AG09309 (cell line): ENCODE results near the gene CEP78.

Experiments
- DNase-seq: peaks from one replicate; pipeline ENCODE4 v3.0.0-alpha.2; 2010; ENCODE audit warnings: low read depth
- H3K4me3 ChIP-seq: 2 replicates; pipeline ENCODE4 v1.5.1; 2011; ENCODE audit warnings: mild to moderate bottlenecking, low read depth, low read length, moderate library complexity; ENCODE audit not compliant: control insufficient read depth
- CTCF ChIP-seq: IDR thresholded peaks from 2 replicates; pipeline ENCODE4 v1.5.1; 2011; ENCODE audit warnings: mild to moderate bottlenecking, low read depth, low read length, inconsistent platforms; ENCODE audit not compliant: insufficient read depth, control insufficient read depth; ENCODE audit errors: missing control alignments

The CEP78 gene

GRCh38 chr9:78262655-78263054, 26.8 kb downstream of the CEP78 start:
- DNase-seq = no peak
- no peak for TF ChIP-seq CTCF
- H3K4me3 ChIP-seq = no peak overlapping the region

GRCh38 chr9:78267889-78268288, 32.0 kb downstream of the CEP78 start:
- no peak overlapping the region for H3K4me3 ChIP-seq
- TF ChIP-seq CTCF = no peak
- no peak for DNase-seq

- no peak for DNase-seq
- no peak overlapping the region for H3K4me3 ChIP-seq
- no peak for TF ChIP-seq CTCF
These were observed 33.9 kb downstream of the CEP78 start for GRCh38 chr9:78269784-78270183.

GRCh38 chr9:78272307-78272706, 36.4 kb downstream of the CEP78 start:
- H3K4me3 ChIP-seq = no peak overlapping the region
- no peak for DNase-seq
- TF ChIP-seq CTCF = no peak

- DNase-seq = no peak
- TF ChIP-seq CTCF = no peak
- H3K4me3 ChIP-seq = no peak overlapping the region
These were observed 37.9 kb downstream of the CEP78 start for GRCh38 chr9:78273761-78274160.

GRCh38 chr9:78278177-78278777, 42.4 kb downstream of the CEP78 start:
- peak; percentile 71 for DNase-seq
- no peak for TF ChIP-seq CTCF
- H3K4me3 ChIP-seq = no peak overlapping the region

- DNase-seq = no peak
- TF ChIP-seq CTCF = no peak
- H3K4me3 ChIP-seq = no peak overlapping the region
These were observed 42.9 kb downstream of the CEP78 start for GRCh38 chr9:78278801-78279200.
